PC-9 (cell line): ENCODE measurements around the gene DIRAS1. TPM values are rescaled to one million over a fixed set of nuclear protein-coding genes. Genes with fewer than 3 reads are reported as not detected.

Experiments used
- BruUV-seq: library from RNA; stranded (reverse); fragments of 400-500 nt; replicated peaks from 2 replicates; lab custom pipeline; 2021; lab: Mats Ljungman, UMichigan
- CTCF ChIA-PET: fragments of 300-600 bp; sonication (Branson Sonifier 250); formaldehyde crosslinking; loops from one replicate; lab custom pipeline; 2022; ENCODE audit warnings: antibody characterized with exemption; lab: Charles Lee
- POLR2A ChIA-PET: fragments of 300-600 bp; sonication (Branson Sonifier 250); formaldehyde crosslinking; loops from one replicate; lab custom pipeline; 2022; ENCODE audit warnings: antibody characterized with exemption; ENCODE audit not compliant: unreplicated experiment; lab: Charles Lee
- DNase-seq, 2 experiments: peaks; one replicate each; pipeline versions ENCODE4 v3.0.0 to v3.0.0-alpha.2; 2015 to 2022; ENCODE audit warnings: mixed read lengths in 1 of 2
- H2AFZ ChIP-seq: fragments of 200-600 bp; sonication (generic); 2 replicates; pipeline ENCODE4 v1.8.1; 2017; ENCODE audit warnings: antibody characterized with exemption
- H3F3A ChIP-seq: fragments of 200-600 bp; sonication (generic); 2 replicates; pipeline ENCODE4 v1.8.1; 2017; ENCODE audit warnings: antibody characterized with exemption, mild to moderate bottlenecking, low read depth; ENCODE audit not compliant: insufficient read depth
- H3K27ac ChIP-seq: fragments of 200-600 bp; sonication (generic); 2 replicates; pipeline ENCODE4 v1.6.1; 2016; ENCODE audit warnings: mixed run types
- H3K27me3 ChIP-seq: fragments of 200-600 bp; sonication (generic); 2 replicates; pipeline ENCODE4 v1.6.1; 2016; ENCODE audit warnings: low read depth, mixed run types; ENCODE audit not compliant: insufficient read depth
- H3K36me3 ChIP-seq: fragments of 200-600 bp; sonication (generic); 2 replicates; pipeline ENCODE4 v1.6.1; 2016; ENCODE audit warnings: low read depth, mixed run types
- H3K4me1 ChIP-seq: fragments of 200-600 bp; sonication (generic); replicated peaks from 2 replicates; pipeline ENCODE4 v1.6.1; 2016; ENCODE audit warnings: mixed run types; ENCODE audit not compliant: insufficient read depth
- H3K4me2 ChIP-seq: fragments of 200-600 bp; sonication (generic); 2 replicates; pipeline ENCODE4 v1.6.1; 2017; ENCODE audit warnings: mixed run types
- H3K4me3 ChIP-seq: fragments of 200-600 bp; sonication (generic); 2 replicates; pipeline ENCODE4 v1.6.1; 2016; ENCODE audit warnings: mixed run types
- H3K79me2 ChIP-seq: fragments of 200-600 bp; sonication (generic); 2 replicates; pipeline ENCODE4 v1.6.1; 2017; ENCODE audit warnings: low read depth, mixed run types
- H3K9me2 ChIP-seq: fragments of 200-600 bp; sonication (generic); 2 replicates; pipeline ENCODE4 v1.8.1; 2017; ENCODE audit warnings: mild to moderate bottlenecking; ENCODE audit not compliant: insufficient read depth
- H3K9me3 ChIP-seq: fragments of 200-600 bp; sonication (generic); 2 replicates; pipeline ENCODE4 v1.8.1; 2016; ENCODE audit warnings: low read depth; ENCODE audit not compliant: insufficient read depth
- H4K20me1 ChIP-seq: fragments of 200-600 bp; sonication (generic); 2 replicates; pipeline ENCODE4 v1.8.1; 2017; ENCODE audit not compliant: insufficient read depth
- EZH2 ChIP-seq: fragments of 200-600 bp; sonication (generic); IDR thresholded peaks from 2 replicates; pipeline ENCODE4 v1.8.0; 2017; ENCODE audit warnings: antibody characterized with exemption, low read depth
- intact Hi-C: fragments of 100-400 bp; cut with micrococcal nuclease; formaldehyde crosslinking; loops from one replicate; pipeline ENCODE4 v1.10.0; 2022; ENCODE audit not compliant: unreplicated experiment
- total RNA-seq: library from RNA; stranded (reverse); gene quantifications from 2 replicates; pipeline ENCODE4 v1.2.3, GENCODE V29; 2021
- TF ChIP-seq, protein P1 (sequence below): fragments of 200-600 bp; sonication (generic); conservative IDR thresholded peaks from 2 replicates; pipeline ENCODE4 v1.6.1; 2017; ENCODE audit warnings: mixed run types, antibody characterized with exemption, mild to moderate bottlenecking, moderate library complexity

Gene DIRAS1
- total RNA-seq, 1 experiment from 2014 or later: 0.57 TPM

DNA sequence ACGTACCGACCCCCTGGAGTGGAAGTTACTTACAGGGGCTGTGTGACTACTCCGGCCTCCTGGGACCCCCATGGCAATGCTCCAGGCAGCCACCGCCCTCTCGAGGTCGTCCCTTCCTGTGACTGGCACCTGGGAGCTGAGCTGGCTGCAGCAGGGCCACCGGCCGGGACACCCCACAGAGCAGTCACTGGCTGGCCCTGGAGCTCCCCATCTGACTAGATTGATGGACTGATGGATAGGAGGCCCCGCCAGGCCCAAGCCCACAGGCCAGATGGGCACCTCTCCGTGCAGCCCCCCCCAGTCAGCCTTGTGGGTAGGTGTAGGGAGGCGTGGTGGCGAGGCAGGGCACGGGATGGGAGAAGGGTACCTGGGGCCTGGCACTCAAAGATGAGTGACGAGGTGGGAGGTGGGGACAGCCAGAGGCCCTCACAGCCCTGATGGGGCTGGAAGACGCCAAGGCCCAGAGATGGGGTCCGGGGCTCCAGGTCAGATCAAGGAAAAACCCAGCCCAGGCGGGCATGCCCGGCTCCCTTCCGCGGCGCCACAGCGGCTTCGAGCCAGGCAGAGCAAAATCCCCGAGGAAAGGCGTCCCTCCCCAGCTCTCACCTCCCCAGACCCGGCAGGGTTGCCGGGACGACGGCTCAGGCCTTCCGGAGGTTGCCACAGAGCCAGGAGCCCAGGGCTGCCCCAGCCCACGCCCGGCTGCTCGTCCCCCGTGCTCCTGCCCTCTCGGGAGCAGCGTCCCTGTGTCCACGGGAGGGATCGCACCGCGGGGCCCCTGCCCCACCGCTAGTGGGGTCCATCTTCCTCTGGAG lies 10.2 kb upstream of the DIRAS1 start:
- no TSS peak for BruUV-seq
- Histone ChIP-seq H3K79me2 (no peaks in the 10 kb centered on the region), H3K27me3 (no peaks in the 10 kb centered on the region), H3K4me2 (no peak overlapping the region), H3K36me3 (no peaks in the 10 kb centered on the region), H4K20me1 (no peaks in the 10 kb centered on the region), H3K27ac (no peak overlapping the region), H3K9me3 (no peaks in the 10 kb centered on the region), H3K4me1 (peaks cover 16% of the 10 kb centered on the region; the same call in 1 of the 2 replicates), H3K9me2 (no peaks in the 10 kb centered on the region), H3F3A (peaks cover 8% of the 10 kb centered on the region; the same call in 1 of the 2 replicates), H2AFZ (no peak overlapping the region), H3K4me3 (no peak overlapping the region)
- no peak for TF ChIP-seq EZH2
- TF ChIP-seq, protein P1, sequence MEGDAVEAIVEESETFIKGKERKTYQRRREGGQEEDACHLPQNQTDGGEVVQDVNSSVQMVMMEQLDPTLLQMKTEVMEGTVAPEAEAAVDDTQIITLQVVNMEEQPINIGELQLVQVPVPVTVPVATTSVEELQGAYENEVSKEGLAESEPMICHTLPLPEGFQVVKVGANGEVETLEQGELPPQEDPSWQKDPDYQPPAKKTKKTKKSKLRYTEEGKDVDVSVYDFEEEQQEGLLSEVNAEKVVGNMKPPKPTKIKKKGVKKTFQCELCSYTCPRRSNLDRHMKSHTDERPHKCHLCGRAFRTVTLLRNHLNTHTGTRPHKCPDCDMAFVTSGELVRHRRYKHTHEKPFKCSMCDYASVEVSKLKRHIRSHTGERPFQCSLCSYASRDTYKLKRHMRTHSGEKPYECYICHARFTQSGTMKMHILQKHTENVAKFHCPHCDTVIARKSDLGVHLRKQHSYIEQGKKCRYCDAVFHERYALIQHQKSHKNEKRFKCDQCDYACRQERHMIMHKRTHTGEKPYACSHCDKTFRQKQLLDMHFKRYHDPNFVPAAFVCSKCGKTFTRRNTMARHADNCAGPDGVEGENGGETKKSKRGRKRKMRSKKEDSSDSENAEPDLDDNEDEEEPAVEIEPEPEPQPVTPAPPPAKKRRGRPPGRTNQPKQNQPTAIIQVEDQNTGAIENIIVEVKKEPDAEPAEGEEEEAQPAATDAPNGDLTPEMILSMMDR: no peak
- ChIA-PET CTCF (no interaction called here), POLR2A (no interaction called here)
- DNase-seq: no peak
- intact Hi-C loops: no loop called here

DNA sequence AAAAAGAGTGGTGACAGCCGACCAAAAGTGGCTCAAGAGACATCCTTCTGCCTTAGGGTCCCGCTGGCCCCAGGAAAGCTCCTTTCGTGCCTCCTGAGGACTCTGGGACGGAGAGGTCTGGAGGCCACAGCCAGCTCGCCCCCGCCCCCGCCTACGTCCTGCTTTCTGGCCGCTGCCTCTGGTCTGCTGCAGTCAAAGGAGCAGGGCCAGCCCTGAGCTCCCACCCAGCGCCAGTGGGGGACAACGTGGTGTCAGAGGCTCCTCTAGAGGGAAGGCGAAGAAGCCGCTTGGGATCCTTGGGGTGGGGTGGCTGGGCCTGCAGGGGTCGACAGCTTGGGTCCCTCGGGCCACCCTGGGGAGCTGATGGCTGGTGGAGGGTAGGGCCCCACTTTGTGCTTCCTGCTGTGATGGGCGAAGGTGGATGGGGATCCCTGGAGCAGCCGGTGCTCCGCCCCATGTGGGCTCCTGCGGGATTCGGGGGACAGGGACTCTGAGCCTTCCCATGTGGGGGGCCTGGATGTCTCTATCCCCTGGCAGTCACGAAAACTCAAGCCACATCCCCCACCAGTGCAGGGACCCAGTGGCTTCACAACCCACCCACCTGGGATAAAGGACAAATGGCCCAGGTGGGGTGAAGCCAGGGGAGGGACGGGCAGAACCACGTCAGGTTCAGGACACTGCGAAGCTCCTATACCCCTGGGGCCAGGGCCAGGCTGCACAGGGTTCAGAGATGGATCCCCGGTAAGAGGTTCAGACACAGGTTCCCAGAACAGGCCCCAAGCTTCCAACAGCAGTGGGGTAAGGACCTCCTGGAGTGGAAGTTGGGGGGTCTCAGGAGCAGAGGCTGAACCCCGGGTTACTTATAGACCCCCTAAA lies 9.0 kb upstream of the DIRAS1 start:
- no peaks in the 10 kb centered on the region for H3K36me3 ChIP-seq

More for the DNA sequence above, 9.0 kb upstream of the DIRAS1 start:
- no TSS peak for BruUV-seq
- Histone ChIP-seq H3F3A (peaks cover 8% of the 10 kb centered on the region; the same call in 1 of the 2 replicates), H3K4me2 (no peak overlapping the region), H3K79me2 (no peaks in the 10 kb centered on the region), H2AFZ (no peak overlapping the region), H3K9me2 (no peaks in the 10 kb centered on the region), H4K20me1 (no peaks in the 10 kb centered on the region), H3K27me3 (no peaks in the 10 kb centered on the region), H3K9me3 (no peaks in the 10 kb centered on the region), H3K4me3 (no peak overlapping the region), H3K27ac (no peak overlapping the region), H3K4me1 (peaks cover 18% of the 10 kb centered on the region; the same call in 1 of the 2 replicates)
- ChIA-PET POLR2A (interaction anchor here (0.5 kb wide), 1 partner anchor 29 kb away, joined by 4 read pairs; no protein-coding TSS in a partner anchor), CTCF (no interaction called here)
- TF ChIP-seq, protein P1: no peak
- no peak for TF ChIP-seq EZH2
- no peak for DNase-seq
- intact Hi-C loops: no loop called here
